Liver (tissue), 3 donors: ENCODE data around the gene CPZ.

ENCODE experiments used
- EGR1 ChIP-seq, 2 donors: IDR thresholded peaks; 2 replicates each; pipeline ENCODE4 v1.6.1; 2016 to 2018; ENCODE audit warnings: antibody characterized with exemption in 2 of 2, low read depth in 2 of 2
- FOXA1 ChIP-seq: IDR thresholded peaks from 2 replicates; pipeline ENCODE4 v1.6.1; 2016; ENCODE audit warnings: antibody characterized with exemption
- GABPA ChIP-seq, 2 donors: IDR thresholded peaks in 1 of 2; conservative IDR thresholded peaks in 1 of 2; 2 replicates each; pipeline ENCODE4 v1.6.1; 2016; ENCODE audit warnings: antibody characterized with exemption in 2 of 2, mild to moderate bottlenecking in 1 of 2, moderate library complexity in 1 of 2
- JUND ChIP-seq, 2 donors: IDR thresholded peaks; 2 replicates each; pipeline ENCODE4 v1.6.1; 2016; ENCODE audit warnings: antibody characterized with exemption in 2 of 2
- RAD21 ChIP-seq, 2 donors: IDR thresholded peaks; 2 replicates each; pipeline ENCODE4 v1.6.1; 2016; ENCODE audit warnings: antibody characterized with exemption in 2 of 2, mild to moderate bottlenecking in 2 of 2
- RXRA ChIP-seq, 2 donors: IDR thresholded peaks; 2 replicates each; pipeline ENCODE4 v1.6.1; 2017 to 2018; ENCODE audit warnings: antibody characterized with exemption in 2 of 2, mild to moderate bottlenecking in 1 of 2
- TAF1 ChIP-seq: conservative IDR thresholded peaks from 2 replicates; pipeline ENCODE4 v1.6.1; 2016; ENCODE audit warnings: antibody characterized with exemption, mild to moderate bottlenecking
- YY1 ChIP-seq: IDR thresholded peaks from 2 replicates; pipeline ENCODE4 v1.6.1; 2016; ENCODE audit warnings: antibody characterized with exemption, mild to moderate bottlenecking
- TF ChIP-seq, protein P1 (sequence below): IDR thresholded peaks from 2 replicates; pipeline ENCODE4 v1.6.1; 2016; ENCODE audit warnings: antibody characterized with exemption
- TF ChIP-seq, protein P2 (sequence below): fragments of 150-350 bp; IDR thresholded peaks from 2 replicates; pipeline ENCODE4 v1.5.1; 2017; ENCODE audit warnings: improper control_type of control experiment, low read depth, low read length; ENCODE audit not compliant: missing input control
- TF ChIP-seq, protein P3 (sequence below): IDR thresholded peaks from 2 replicates; pipeline ENCODE4 v1.6.1; 2016; ENCODE audit warnings: antibody characterized with exemption
- TF ChIP-seq, protein P4 (sequence below): IDR thresholded peaks from 2 replicates; pipeline ENCODE4 v1.6.1; 2016; ENCODE audit warnings: antibody characterized with exemption, mild to moderate bottlenecking
- donor health status: healthy.
- donor health status: healthy.

DNA sequence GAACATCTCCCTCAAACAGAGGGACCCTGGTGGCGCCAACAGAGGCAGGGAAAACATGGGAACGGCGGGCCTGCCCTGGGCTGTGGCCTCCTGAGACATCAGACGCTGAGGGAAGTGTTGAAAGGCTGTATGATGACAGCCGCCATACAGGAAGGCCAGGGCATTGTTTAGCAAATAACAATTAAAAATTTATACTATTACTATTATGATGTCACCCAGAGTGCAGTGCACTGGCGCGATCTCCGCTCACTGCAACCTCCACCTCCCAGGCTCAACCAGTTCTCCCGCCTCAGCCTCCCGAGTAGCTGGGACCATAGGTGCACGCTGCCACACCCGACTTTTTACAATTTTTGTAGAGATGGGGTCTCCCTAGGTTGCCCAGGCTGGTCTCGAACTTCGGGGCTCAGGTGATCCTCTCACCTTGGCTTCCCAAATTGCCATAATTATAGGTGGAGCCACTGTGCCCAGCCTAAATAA, 54.6 kb downstream of the CPZ start:
- TF ChIP-seq, protein P1, sequence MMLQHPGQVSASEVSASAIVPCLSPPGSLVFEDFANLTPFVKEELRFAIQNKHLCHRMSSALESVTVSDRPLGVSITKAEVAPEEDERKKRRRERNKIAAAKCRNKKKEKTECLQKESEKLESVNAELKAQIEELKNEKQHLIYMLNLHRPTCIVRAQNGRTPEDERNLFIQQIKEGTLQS: no peak
- TF ChIP-seq, protein P2, sequence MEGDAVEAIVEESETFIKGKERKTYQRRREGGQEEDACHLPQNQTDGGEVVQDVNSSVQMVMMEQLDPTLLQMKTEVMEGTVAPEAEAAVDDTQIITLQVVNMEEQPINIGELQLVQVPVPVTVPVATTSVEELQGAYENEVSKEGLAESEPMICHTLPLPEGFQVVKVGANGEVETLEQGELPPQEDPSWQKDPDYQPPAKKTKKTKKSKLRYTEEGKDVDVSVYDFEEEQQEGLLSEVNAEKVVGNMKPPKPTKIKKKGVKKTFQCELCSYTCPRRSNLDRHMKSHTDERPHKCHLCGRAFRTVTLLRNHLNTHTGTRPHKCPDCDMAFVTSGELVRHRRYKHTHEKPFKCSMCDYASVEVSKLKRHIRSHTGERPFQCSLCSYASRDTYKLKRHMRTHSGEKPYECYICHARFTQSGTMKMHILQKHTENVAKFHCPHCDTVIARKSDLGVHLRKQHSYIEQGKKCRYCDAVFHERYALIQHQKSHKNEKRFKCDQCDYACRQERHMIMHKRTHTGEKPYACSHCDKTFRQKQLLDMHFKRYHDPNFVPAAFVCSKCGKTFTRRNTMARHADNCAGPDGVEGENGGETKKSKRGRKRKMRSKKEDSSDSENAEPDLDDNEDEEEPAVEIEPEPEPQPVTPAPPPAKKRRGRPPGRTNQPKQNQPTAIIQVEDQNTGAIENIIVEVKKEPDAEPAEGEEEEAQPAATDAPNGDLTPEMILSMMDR: no peak
- TF ChIP-seq, protein P3, sequence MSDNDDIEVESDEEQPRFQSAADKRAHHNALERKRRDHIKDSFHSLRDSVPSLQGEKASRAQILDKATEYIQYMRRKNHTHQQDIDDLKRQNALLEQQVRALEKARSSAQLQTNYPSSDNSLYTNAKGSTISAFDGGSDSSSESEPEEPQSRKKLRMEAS: no peak
- TF ChIP-seq EGR1 (IDR thresholded peaks at IDR 0.05; ENCODE audit: low read depth in 2 of 2) (no peak), GABPA (IDR thresholded peaks at IDR 0.05 in 1 of 2, conservative IDR thresholded peaks at IDR 0.05 in 1 of 2) (no peak), TAF1 (no peak), FOXA1 (no peak), RAD21 (IDR thresholded peaks at IDR 0.05) (no peak), JUND (IDR thresholded peaks at IDR 0.05) (no peak), RXRA (IDR thresholded peaks at IDR 0.05) (no peak), YY1 (no peak)
- TF ChIP-seq, protein P4, sequence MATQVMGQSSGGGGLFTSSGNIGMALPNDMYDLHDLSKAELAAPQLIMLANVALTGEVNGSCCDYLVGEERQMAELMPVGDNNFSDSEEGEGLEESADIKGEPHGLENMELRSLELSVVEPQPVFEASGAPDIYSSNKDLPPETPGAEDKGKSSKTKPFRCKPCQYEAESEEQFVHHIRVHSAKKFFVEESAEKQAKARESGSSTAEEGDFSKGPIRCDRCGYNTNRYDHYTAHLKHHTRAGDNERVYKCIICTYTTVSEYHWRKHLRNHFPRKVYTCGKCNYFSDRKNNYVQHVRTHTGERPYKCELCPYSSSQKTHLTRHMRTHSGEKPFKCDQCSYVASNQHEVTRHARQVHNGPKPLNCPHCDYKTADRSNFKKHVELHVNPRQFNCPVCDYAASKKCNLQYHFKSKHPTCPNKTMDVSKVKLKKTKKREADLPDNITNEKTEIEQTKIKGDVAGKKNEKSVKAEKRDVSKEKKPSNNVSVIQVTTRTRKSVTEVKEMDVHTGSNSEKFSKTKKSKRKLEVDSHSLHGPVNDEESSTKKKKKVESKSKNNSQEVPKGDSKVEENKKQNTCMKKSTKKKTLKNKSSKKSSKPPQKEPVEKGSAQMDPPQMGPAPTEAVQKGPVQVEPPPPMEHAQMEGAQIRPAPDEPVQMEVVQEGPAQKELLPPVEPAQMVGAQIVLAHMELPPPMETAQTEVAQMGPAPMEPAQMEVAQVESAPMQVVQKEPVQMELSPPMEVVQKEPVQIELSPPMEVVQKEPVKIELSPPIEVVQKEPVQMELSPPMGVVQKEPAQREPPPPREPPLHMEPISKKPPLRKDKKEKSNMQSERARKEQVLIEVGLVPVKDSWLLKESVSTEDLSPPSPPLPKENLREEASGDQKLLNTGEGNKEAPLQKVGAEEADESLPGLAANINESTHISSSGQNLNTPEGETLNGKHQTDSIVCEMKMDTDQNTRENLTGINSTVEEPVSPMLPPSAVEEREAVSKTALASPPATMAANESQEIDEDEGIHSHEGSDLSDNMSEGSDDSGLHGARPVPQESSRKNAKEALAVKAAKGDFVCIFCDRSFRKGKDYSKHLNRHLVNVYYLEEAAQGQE: no peak
